Measurements from ENCODE around the gene SV2B. TPM values are rescaled to one million over a fixed set of nuclear protein-coding genes. Genes with fewer than 3 reads are reported as not detected.

Gene SV2B
- total and polyA plus RNA-seq, 2 donors: 1.7 to 3.2 TPM

DNA sequence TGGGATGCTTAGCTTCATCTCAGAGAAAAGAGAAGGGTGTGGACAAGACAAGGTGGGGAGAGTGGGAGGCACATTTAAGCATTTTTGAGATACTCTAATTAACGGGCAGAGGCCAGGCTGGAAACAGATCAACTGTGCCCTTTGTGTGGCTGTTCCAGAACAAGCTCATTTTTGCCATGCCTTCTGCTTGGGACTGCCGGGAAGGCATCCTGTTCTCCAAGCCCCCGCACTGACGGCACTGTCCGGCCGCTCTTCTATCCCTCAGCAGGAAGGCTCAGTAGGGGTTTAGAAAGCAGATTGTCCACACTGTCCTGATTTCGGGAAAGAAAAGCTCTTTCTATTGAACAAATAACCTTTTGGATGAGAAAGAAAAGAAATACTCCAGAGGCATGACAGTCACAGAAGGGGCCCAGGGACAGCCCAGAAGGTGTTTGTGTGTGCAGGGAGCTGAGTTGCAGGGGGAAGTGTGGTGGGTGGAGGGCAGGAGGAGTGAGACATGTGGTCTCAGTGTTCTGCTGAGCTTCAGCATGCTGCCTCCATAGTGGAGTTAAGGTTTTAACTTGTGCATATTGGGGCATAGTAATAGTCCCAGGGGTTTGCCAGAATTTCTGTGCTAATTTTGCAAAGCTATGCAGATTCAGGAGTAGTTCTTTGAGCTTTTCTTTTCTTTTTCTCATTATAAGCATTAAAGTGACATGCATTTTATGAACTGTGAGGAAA lies 27.3 kb downstream of the SV2B start:
- WGBS: 63% methylated on average over 7 of the region's 7 CpGs
- Histone ChIP-seq H3K27me3 (ENCODE audit: control insufficient read depth in 2 of 2, insufficient read depth in 1 of 2, low read length in 1 of 2) (peaks cover 2 to 10% of the 10 kb centered on the region in 2 donors), H3K4me1 (ENCODE audit: control insufficient read depth in 2 of 2, insufficient read depth in 2 of 2, low read length in 2 of 2) (no peaks in the 10 kb centered on the region), H3K4me3 (ENCODE audit: low read length in 2 of 2) (no peak overlapping the region), H3K9me3 (ENCODE audit: control insufficient read depth in 2 of 2, insufficient read depth in 1 of 2, low read length in 1 of 2) (no peaks in the 10 kb centered on the region), H3K27ac (ENCODE audit: low read depth in 1 of 2, low read length in 1 of 2) (no peak overlapping the region), H3K36me3 (ENCODE audit: control insufficient read depth in 2 of 2, insufficient read depth in 2 of 2, low read length in 1 of 2) (no peaks in the 10 kb centered on the region)
- DNase-seq (ENCODE audit: low read depth in 6 of 9, low spot score in 9 of 9): no peak

- Histone ChIP-seq H3K4me1 (ENCODE audit: control insufficient read depth in 2 of 2, insufficient read depth in 2 of 2, low read length in 2 of 2) (no peaks in the 10 kb centered on the region), H3K27ac (ENCODE audit: low read depth in 1 of 2, low read length in 1 of 2) (no peak overlapping the region), H3K4me3 (ENCODE audit: low read length in 2 of 2) (no peak overlapping the region), H3K36me3 (ENCODE audit: control insufficient read depth in 2 of 2, insufficient read depth in 2 of 2, low read length in 1 of 2) (no peaks in the 10 kb centered on the region), H3K9me3 (ENCODE audit: control insufficient read depth in 2 of 2, insufficient read depth in 1 of 2, low read length in 1 of 2) (no peaks in the 10 kb centered on the region), H3K27me3 (ENCODE audit: control insufficient read depth in 2 of 2, insufficient read depth in 1 of 2, low read length in 1 of 2) (peaks cover 2 to 10% of the 10 kb centered on the region in 2 donors)
- DNase-seq (ENCODE audit: low read depth in 6 of 9, low spot score in 9 of 9): no peak
- WGBS: 88% methylated on average over 4 of the region's 4 CpGs
Measured at GRCh38 chr15:91128016-91128415, 28.0 kb downstream of the SV2B start.

- WGBS: 94% methylated on average over 6 of the region's 6 CpGs
- Histone ChIP-seq H3K27me3 (ENCODE audit: control insufficient read depth in 2 of 2, insufficient read depth in 1 of 2, low read length in 1 of 2) (peaks cover 2 to 10% of the 10 kb centered on the region in 2 donors), H3K36me3 (ENCODE audit: control insufficient read depth in 2 of 2, insufficient read depth in 2 of 2, low read length in 1 of 2) (no peaks in the 10 kb centered on the region), H3K4me3 (ENCODE audit: low read length in 2 of 2) (no peak overlapping the region), H3K9me3 (ENCODE audit: control insufficient read depth in 2 of 2, insufficient read depth in 1 of 2, low read length in 1 of 2) (no peaks in the 10 kb centered on the region), H3K27ac (ENCODE audit: low read depth in 1 of 2, low read length in 1 of 2) (no peak overlapping the region), H3K4me1 (ENCODE audit: control insufficient read depth in 2 of 2, insufficient read depth in 2 of 2, low read length in 2 of 2) (no peaks in the 10 kb centered on the region)
- DNase-seq (ENCODE audit: low read depth in 6 of 9, low spot score in 9 of 9): no peak
Measured at GRCh38 chr15:91129436-91129835, 29.4 kb downstream of the SV2B start.

GRCh38 chr15:91132079-91132478 lies 32.0 kb downstream of the SV2B start:
- Histone ChIP-seq H3K4me3 (ENCODE audit: low read length in 2 of 2) (no peak overlapping the region), H3K36me3 (ENCODE audit: control insufficient read depth in 2 of 2, insufficient read depth in 2 of 2, low read length in 1 of 2) (no peaks in the 10 kb centered on the region), H3K27me3 (ENCODE audit: control insufficient read depth in 2 of 2, insufficient read depth in 1 of 2, low read length in 1 of 2) (peaks cover 0 to 11% of the 10 kb centered on the region in 2 donors), H3K9me3 (ENCODE audit: control insufficient read depth in 2 of 2, insufficient read depth in 1 of 2, low read length in 1 of 2) (no peaks in the 10 kb centered on the region), H3K27ac (ENCODE audit: low read depth in 1 of 2, low read length in 1 of 2) (no peak overlapping the region), H3K4me1 (ENCODE audit: control insufficient read depth in 2 of 2, insufficient read depth in 2 of 2, low read length in 2 of 2) (peaks cover 0 to 3% of the 10 kb centered on the region in 2 donors)
- no peak for DNase-seq (ENCODE audit: low read depth in 6 of 9, low spot score in 9 of 9)
- 95% methylated on average over 7 of the region's 7 CpGs for WGBS

DNA sequence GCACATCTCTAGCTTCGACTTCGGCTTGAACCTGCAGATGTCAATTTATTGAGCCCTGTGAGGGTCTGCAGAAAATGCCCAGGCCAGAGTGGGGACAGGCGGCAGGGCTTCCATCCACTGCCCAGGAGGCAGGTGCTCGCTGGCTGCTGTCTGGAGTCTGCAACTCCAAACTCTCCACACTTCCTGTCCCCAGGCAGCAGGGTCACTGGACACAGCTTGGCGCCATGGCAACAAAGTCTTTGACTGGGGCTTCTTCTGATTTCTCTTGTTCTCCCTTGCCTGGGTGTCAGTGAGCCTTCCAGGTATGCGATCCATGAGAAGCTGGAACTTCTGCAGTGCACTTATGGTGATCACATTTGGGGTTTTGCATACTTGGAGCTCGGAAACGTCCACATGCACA lies 33.5 kb downstream of the SV2B start:
- Histone ChIP-seq H3K36me3 (ENCODE audit: control insufficient read depth in 2 of 2, insufficient read depth in 2 of 2, low read length in 1 of 2) (no peaks in the 10 kb centered on the region), H3K27me3 (ENCODE audit: control insufficient read depth in 2 of 2, insufficient read depth in 1 of 2, low read length in 1 of 2) (peaks cover 0 to 4% of the 10 kb centered on the region in 2 donors)
- WGBS: 89% methylated on average over 8 of the region's 8 CpGs

DNA sequence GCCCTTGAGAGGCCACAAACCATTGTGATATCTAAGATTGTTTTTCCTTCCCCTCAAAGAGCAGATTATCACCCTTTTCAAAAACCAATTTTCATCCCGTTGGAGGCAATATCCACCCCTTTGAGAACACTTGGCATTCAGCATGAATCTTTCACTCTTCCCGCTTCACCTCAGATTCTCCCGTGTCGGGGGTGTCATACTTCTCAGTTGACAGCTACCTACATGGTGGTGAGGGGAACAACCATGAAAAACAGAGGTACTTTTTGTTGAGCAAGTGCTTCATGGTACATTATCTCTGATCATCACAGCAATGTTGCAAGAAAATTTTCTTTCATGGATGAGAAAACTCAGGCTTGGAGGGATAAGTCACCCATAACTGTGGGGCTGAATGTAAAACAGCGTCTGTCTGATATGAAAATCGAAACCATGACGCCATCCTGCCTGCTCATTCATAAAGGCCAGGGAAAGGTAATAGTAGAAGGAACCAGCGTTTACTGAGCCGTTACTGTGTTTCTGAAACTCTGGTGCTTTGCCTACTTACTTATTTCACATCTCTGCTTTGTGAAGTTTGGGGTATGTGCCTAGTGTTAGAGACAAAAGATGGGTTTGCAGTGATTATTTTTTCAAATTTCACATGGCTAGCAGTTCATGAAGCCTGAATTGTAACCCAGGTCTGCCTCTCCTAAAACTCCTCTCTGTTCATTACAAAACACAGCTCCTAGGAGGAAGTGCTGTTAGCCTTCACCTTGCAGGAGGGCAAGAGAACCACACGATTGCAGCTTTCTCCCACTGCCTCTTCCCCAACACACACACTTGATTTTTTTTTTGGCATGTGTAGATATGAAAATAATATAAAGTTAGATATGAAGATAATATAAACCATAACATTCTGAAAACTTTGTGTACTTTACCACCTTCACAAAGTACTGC lies 35.4 kb downstream of the SV2B start:
- Histone ChIP-seq H3K9me3 (ENCODE audit: control insufficient read depth in 2 of 2, insufficient read depth in 1 of 2, low read length in 1 of 2) (no peaks in the 10 kb centered on the region), H3K27me3 (ENCODE audit: control insufficient read depth in 2 of 2, insufficient read depth in 1 of 2, low read length in 1 of 2) (peaks cover 0 to 6% of the 10 kb centered on the region in 2 donors), H3K4me1 (ENCODE audit: control insufficient read depth in 2 of 2, insufficient read depth in 2 of 2, low read length in 2 of 2) (peaks cover 0 to 3% of the 10 kb centered on the region in 2 donors), H3K27ac (ENCODE audit: low read depth in 1 of 2, low read length in 1 of 2) (no peak overlapping the region), H3K36me3 (ENCODE audit: control insufficient read depth in 2 of 2, insufficient read depth in 2 of 2, low read length in 1 of 2) (no peaks in the 10 kb centered on the region), H3K4me3 (ENCODE audit: low read length in 2 of 2) (no peak overlapping the region)
- 82% methylated on average over 10 of the region's 10 CpGs for WGBS
- DNase-seq (ENCODE audit: low read depth in 6 of 9, low spot score in 9 of 9): peak in 1 of 9 donors; percentile 11

More for the DNA sequence above, 33.5 kb downstream of the SV2B start:
- no peaks in the 10 kb centered on the region for H3K9me3 ChIP-seq (ENCODE audit: control insufficient read depth in 2 of 2, insufficient read depth in 1 of 2, low read length in 1 of 2)
- H3K4me3 ChIP-seq (ENCODE audit: low read length in 2 of 2): no peak overlapping the region
- no peak for DNase-seq (ENCODE audit: low read depth in 6 of 9, low spot score in 9 of 9)
- no peak overlapping the region for H3K27ac ChIP-seq (ENCODE audit: low read depth in 1 of 2, low read length in 1 of 2)
- H3K4me1 ChIP-seq (ENCODE audit: control insufficient read depth in 2 of 2, insufficient read depth in 2 of 2, low read length in 2 of 2): peaks cover 0 to 3% of the 10 kb centered on the region in 2 donors

DNA sequence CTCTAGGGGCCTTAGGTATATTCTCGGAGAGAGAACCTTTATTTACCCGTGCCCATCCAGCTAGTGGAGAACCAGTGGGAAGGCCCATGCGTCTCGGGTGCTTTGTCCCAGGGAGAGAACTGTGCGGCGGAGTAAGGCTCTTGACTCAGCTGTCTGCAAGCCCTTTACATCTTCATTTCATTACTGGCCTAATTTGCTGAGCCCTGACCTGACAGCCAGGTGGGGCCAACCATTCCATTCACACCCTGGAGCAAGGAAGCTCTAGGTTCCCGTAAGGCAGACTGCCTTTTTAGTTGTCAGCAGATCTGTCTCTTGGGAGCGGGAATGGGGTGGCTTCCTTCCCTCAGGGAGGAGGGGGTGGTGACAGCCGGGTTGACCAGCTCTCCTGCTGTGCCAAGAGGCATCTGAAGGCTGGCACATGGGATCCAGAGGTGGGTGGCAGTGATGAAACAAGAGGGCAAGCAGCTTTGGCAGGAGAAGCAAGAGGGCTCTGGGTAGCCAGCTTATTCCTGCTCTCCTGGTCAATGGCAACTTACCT lies 36.4 kb downstream of the SV2B start:
- H3K36me3 ChIP-seq (ENCODE audit: control insufficient read depth in 2 of 2, insufficient read depth in 2 of 2, low read length in 1 of 2): no peaks in the 10 kb centered on the region
- peaks cover 0 to 6% of the 10 kb centered on the region in 2 donors for H3K27me3 ChIP-seq (ENCODE audit: control insufficient read depth in 2 of 2, insufficient read depth in 1 of 2, low read length in 1 of 2)
- no peaks in the 10 kb centered on the region for H3K9me3 ChIP-seq (ENCODE audit: control insufficient read depth in 2 of 2, insufficient read depth in 1 of 2, low read length in 1 of 2)
- no peak overlapping the region for H3K27ac ChIP-seq (ENCODE audit: low read depth in 1 of 2, low read length in 1 of 2)
- WGBS: 87% methylated on average over 9 of the region's 9 CpGs
- peaks cover 0 to 3% of the 10 kb centered on the region in 2 donors for H3K4me1 ChIP-seq (ENCODE audit: control insufficient read depth in 2 of 2, insufficient read depth in 2 of 2, low read length in 2 of 2)
- no peak for DNase-seq (ENCODE audit: low read depth in 6 of 9, low spot score in 9 of 9)
- H3K4me3 ChIP-seq (ENCODE audit: low read length in 2 of 2): no peak overlapping the region

- no peaks in the 10 kb centered on the region for H3K36me3 ChIP-seq (ENCODE audit: control insufficient read depth in 2 of 2, insufficient read depth in 2 of 2, low read length in 1 of 2)
- 63% methylated on average over 1 of the region's 1 CpG for WGBS
Measured at GRCh38 chr15:91140601-91141000, 40.5 kb downstream of the SV2B start.

DNA sequence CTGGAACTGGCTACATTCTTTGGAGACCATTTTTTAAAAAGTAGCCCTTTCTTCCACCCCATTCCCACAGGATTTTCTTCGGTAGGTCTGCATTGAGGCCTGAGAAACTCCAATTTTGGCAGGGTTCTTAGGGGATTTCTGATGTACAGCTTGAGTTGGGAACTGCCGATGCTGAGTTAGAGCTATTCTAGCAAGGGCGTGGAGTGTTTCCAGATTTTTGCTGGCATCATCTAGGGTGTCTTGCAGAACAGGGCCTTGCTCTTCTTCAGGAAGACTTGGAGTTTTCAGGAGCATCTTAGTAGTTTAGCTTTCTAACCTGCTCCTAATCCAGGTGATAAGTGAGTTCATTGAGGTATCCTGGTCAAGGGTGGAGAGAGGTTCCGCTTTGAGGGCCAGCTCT lies 41.0 kb downstream of the SV2B start:
- peak in 2 of 9 donors; percentile 4 to 39 for DNase-seq (ENCODE audit: low read depth in 6 of 9, low spot score in 9 of 9)
- Histone ChIP-seq H3K4me3 (ENCODE audit: low read length in 2 of 2) (no peak overlapping the region), H3K36me3 (ENCODE audit: control insufficient read depth in 2 of 2, insufficient read depth in 2 of 2, low read length in 1 of 2) (no peaks in the 10 kb centered on the region), H3K9me3 (ENCODE audit: control insufficient read depth in 2 of 2, insufficient read depth in 1 of 2, low read length in 1 of 2) (no peaks in the 10 kb centered on the region), H3K4me1 (ENCODE audit: control insufficient read depth in 2 of 2, insufficient read depth in 2 of 2, low read length in 2 of 2) (peaks cover 0 to 3% of the 10 kb centered on the region in 2 donors), H3K27me3 (ENCODE audit: control insufficient read depth in 2 of 2, insufficient read depth in 1 of 2, low read length in 1 of 2) (peaks cover 0 to 6% of the 10 kb centered on the region in 2 donors), H3K27ac (ENCODE audit: low read depth in 1 of 2, low read length in 1 of 2) (peak overlapping the region in 1 of 2 donors; percentile 26)
- WGBS: 80% methylated on average over 4 of the region's 4 CpGs

More at GRCh38 chr15:91140601-91141000, 40.5 kb downstream of the SV2B start:
- no peak overlapping the region for H3K27ac ChIP-seq (ENCODE audit: low read depth in 1 of 2, low read length in 1 of 2)
- peaks cover 0 to 6% of the 10 kb centered on the region in 2 donors for H3K27me3 ChIP-seq (ENCODE audit: control insufficient read depth in 2 of 2, insufficient read depth in 1 of 2, low read length in 1 of 2)
- no peak overlapping the region for H3K4me3 ChIP-seq (ENCODE audit: low read length in 2 of 2)
- peaks cover 0 to 3% of the 10 kb centered on the region in 2 donors for H3K4me1 ChIP-seq (ENCODE audit: control insufficient read depth in 2 of 2, insufficient read depth in 2 of 2, low read length in 2 of 2)
- H3K9me3 ChIP-seq (ENCODE audit: control insufficient read depth in 2 of 2, insufficient read depth in 1 of 2, low read length in 1 of 2): no peaks in the 10 kb centered on the region
- no peak for DNase-seq (ENCODE audit: low read depth in 6 of 9, low spot score in 9 of 9)
